ENCODE results near the gene DHRS1. TPM values are rescaled to one million over a fixed set of nuclear protein-coding genes. Genes with fewer than 3 reads are reported as not detected.

DHRS1 gene
- total and polyA plus RNA-seq, 2 donors from 2014 or later: 32.7 to 56.7 TPM

- Histone ChIP-seq H3K27ac (ENCODE audit: low read depth in 2 of 2, low read length in 2 of 2) (no peak overlapping the region), H3K9ac (ENCODE audit: low read length in 3 of 3) (no peak overlapping the region), H3K4me3 (ENCODE audit: low read length in 3 of 3) (no peak overlapping the region), H3K4me1 (ENCODE audit: control insufficient read depth in 2 of 3, insufficient read depth in 2 of 3, low read depth in 1 of 3, low read length in 3 of 3) (peaks cover 0 to 4% (median 0%) of the 10 kb centered on the region in 3 donors), H3K27me3 (ENCODE audit: control insufficient read depth, insufficient read depth, low read length) (no peaks in the 10 kb centered on the region), H3K9me3 (ENCODE audit: control insufficient read depth in 2 of 3, insufficient read depth in 1 of 3, low read length in 3 of 3) (no peaks in the 10 kb centered on the region), H3K36me3 (ENCODE audit: control insufficient read depth in 2 of 3, insufficient read depth in 3 of 3, low read length in 3 of 3) (peaks cover 6 to 36% (median 29%) of the 10 kb centered on the region in 3 donors)
- DNase-seq (no peak), FAIRE-seq (no peak)
- TF ChIP-seq, protein P1, sequence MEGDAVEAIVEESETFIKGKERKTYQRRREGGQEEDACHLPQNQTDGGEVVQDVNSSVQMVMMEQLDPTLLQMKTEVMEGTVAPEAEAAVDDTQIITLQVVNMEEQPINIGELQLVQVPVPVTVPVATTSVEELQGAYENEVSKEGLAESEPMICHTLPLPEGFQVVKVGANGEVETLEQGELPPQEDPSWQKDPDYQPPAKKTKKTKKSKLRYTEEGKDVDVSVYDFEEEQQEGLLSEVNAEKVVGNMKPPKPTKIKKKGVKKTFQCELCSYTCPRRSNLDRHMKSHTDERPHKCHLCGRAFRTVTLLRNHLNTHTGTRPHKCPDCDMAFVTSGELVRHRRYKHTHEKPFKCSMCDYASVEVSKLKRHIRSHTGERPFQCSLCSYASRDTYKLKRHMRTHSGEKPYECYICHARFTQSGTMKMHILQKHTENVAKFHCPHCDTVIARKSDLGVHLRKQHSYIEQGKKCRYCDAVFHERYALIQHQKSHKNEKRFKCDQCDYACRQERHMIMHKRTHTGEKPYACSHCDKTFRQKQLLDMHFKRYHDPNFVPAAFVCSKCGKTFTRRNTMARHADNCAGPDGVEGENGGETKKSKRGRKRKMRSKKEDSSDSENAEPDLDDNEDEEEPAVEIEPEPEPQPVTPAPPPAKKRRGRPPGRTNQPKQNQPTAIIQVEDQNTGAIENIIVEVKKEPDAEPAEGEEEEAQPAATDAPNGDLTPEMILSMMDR (IDR thresholded peaks at IDR 0.05; ENCODE audit: borderline replicate concordance, extremely low read depth, insufficient read depth): no peak
- intact Hi-C loops (cut with DNase I): no loop called here
Observed at GRCh38 chr14:24292118-24292807, 7.3 kb downstream of the DHRS1 start.

GRCh38 chr14:24291446-24292117 is 8.0 kb downstream of the DHRS1 start:
- TF ChIP-seq, protein P1 (IDR thresholded peaks at IDR 0.05; ENCODE audit: borderline replicate concordance, extremely low read depth, insufficient read depth): no peak

GRCh38 chr14:24290746-24291145 is 8.8 kb downstream of the DHRS1 start:
- H3K4me3 ChIP-seq (ENCODE audit: low read length in 3 of 3): no peak overlapping the region
- H3K36me3 ChIP-seq (ENCODE audit: control insufficient read depth in 2 of 3, insufficient read depth in 3 of 3, low read length in 3 of 3): peaks cover 1 to 28% (median 18%) of the 10 kb centered on the region in 3 donors
- no peaks in the 10 kb centered on the region for H3K9me3 ChIP-seq (ENCODE audit: control insufficient read depth in 2 of 3, insufficient read depth in 1 of 3, low read length in 3 of 3)
- no peak overlapping the region for H3K9ac ChIP-seq (ENCODE audit: low read length in 3 of 3)
- H3K27me3 ChIP-seq (ENCODE audit: control insufficient read depth, insufficient read depth, low read length): no peaks in the 10 kb centered on the region
- no peak for DNase-seq
- H3K27ac ChIP-seq (ENCODE audit: low read depth in 2 of 2, low read length in 2 of 2): no peak overlapping the region
- intact Hi-C loops (cut with DNase I): no loop called here
- H3K4me1 ChIP-seq (ENCODE audit: control insufficient read depth in 2 of 3, insufficient read depth in 2 of 3, low read depth in 1 of 3, low read length in 3 of 3): no peaks in the 10 kb centered on the region
- FAIRE-seq: no peak
- TF ChIP-seq, protein P1 (IDR thresholded peaks at IDR 0.05; ENCODE audit: borderline replicate concordance, extremely low read depth, insufficient read depth): no peak

More at GRCh38 chr14:24291446-24292117, 8.0 kb downstream of the DHRS1 start:
- H3K4me1 ChIP-seq (ENCODE audit: control insufficient read depth in 2 of 3, insufficient read depth in 2 of 3, low read depth in 1 of 3, low read length in 3 of 3): peaks cover 0 to under 1% (median 0%) of the 10 kb centered on the region in 3 donors
- no peaks in the 10 kb centered on the region for H3K9me3 ChIP-seq (ENCODE audit: control insufficient read depth in 2 of 3, insufficient read depth in 1 of 3, low read length in 3 of 3)
- no peak for DNase-seq
- no peak for FAIRE-seq
- no peaks in the 10 kb centered on the region for H3K27me3 ChIP-seq (ENCODE audit: control insufficient read depth, insufficient read depth, low read length)
- intact Hi-C loops (cut with DNase I): no loop called here
- no peak overlapping the region for H3K9ac ChIP-seq (ENCODE audit: low read length in 3 of 3)
- no peak overlapping the region for H3K27ac ChIP-seq (ENCODE audit: low read depth in 2 of 2, low read length in 2 of 2)
- H3K4me3 ChIP-seq (ENCODE audit: low read length in 3 of 3): no peak overlapping the region
- peaks cover 6 to 36% (median 27%) of the 10 kb centered on the region in 3 donors for H3K36me3 ChIP-seq (ENCODE audit: control insufficient read depth in 2 of 3, insufficient read depth in 3 of 3, low read length in 3 of 3)

Measured in kidney (tissue), 14 donors.